Astrocyte (in vitro differentiated cells and primary cell): ENCODE data around the gene IDNK. TPM values are rescaled to one million over a fixed set of nuclear protein-coding genes. Genes with fewer than 3 reads are reported as not detected.

Experiments
- DNase-seq: peaks from one replicate; pipeline ENCODE4 v3.0.0-alpha.2; 2010; ENCODE audit warnings: low read depth
- FAIRE-seq: peaks from 2 replicates; lab custom pipeline; 2011; peaks lifted over from hg19 to GRCh38; lab: Jason Lieb, UNC
- H2AFZ ChIP-seq: 2 replicates; pipeline ENCODE4 v1.6.0; 2012; ENCODE audit warnings: low read depth, low read length, inconsistent platforms
- H3K27ac ChIP-seq: 2 replicates; pipeline ENCODE4 v1.5.1; 2011; ENCODE audit warnings: low read depth, low read length, inconsistent platforms
- H3K27me3 ChIP-seq: 2 replicates; pipeline ENCODE4 v1.6.0; 2011; ENCODE audit warnings: low read length, inconsistent platforms; ENCODE audit not compliant: insufficient read depth
- H3K36me3 ChIP-seq: 2 replicates; pipeline ENCODE4 v1.5.1; 2011; ENCODE audit warnings: low read length, inconsistent platforms; ENCODE audit not compliant: insufficient read depth
- H3K4me1 ChIP-seq: 2 replicates; pipeline ENCODE4 v1.5.1; 2011; ENCODE audit warnings: low read length, inconsistent platforms; ENCODE audit not compliant: insufficient read depth
- H3K4me2 ChIP-seq: 2 replicates; pipeline ENCODE4 v1.6.0; 2012; ENCODE audit warnings: low read length, inconsistent platforms
- H3K4me3 ChIP-seq: 2 replicates; pipeline ENCODE4 v1.5.1; 2011; ENCODE audit warnings: low read depth, mild to moderate bottlenecking, low read length, inconsistent platforms; ENCODE audit not compliant: insufficient read depth
- H3K79me2 ChIP-seq: 2 replicates; pipeline ENCODE4 v1.6.0; 2012; ENCODE audit warnings: mild to moderate bottlenecking, low read length, inconsistent platforms; ENCODE audit not compliant: insufficient read depth
- H3K9ac ChIP-seq: 2 replicates; pipeline ENCODE4 v1.6.0; 2012; ENCODE audit warnings: mild to moderate bottlenecking, low read length, inconsistent platforms
- H3K9me3 ChIP-seq: 2 replicates; pipeline ENCODE4 v1.5.1; 2012; ENCODE audit warnings: low read depth, mild to moderate bottlenecking, low read length, inconsistent platforms; ENCODE audit not compliant: insufficient read depth
- H4K20me1 ChIP-seq: 2 replicates; pipeline ENCODE4 v1.6.0; 2012; ENCODE audit warnings: low read length, inconsistent platforms; ENCODE audit not compliant: insufficient read depth
- H3K27ac Mint-ChIP-seq: one replicate; pipeline ENCODE4 v1.8.0; 2021; ENCODE audit warnings: mild to moderate bottlenecking, mixed read lengths; ENCODE audit not compliant: unreplicated experiment
- H3K27me3 Mint-ChIP-seq: one replicate; pipeline ENCODE4 v1.8.0; 2021; ENCODE audit warnings: low read depth, mixed read lengths; ENCODE audit not compliant: unreplicated experiment
- H3K36me3 Mint-ChIP-seq: one replicate; pipeline ENCODE4 v1.8.0; 2021; ENCODE audit warnings: low read depth, mixed read lengths; ENCODE audit not compliant: unreplicated experiment
- H3K4me1 Mint-ChIP-seq: one replicate; pipeline ENCODE4 v1.8.0; 2021; ENCODE audit warnings: low read depth, mixed read lengths; ENCODE audit not compliant: unreplicated experiment
- H3K4me3 Mint-ChIP-seq: one replicate; pipeline ENCODE4 v1.8.0; 2021; ENCODE audit warnings: mild to moderate bottlenecking, moderate library complexity, mixed read lengths; ENCODE audit not compliant: unreplicated experiment
- H3K9me3 Mint-ChIP-seq: one replicate; pipeline ENCODE4 v1.8.0; 2021; ENCODE audit warnings: mild to moderate bottlenecking, mixed read lengths; ENCODE audit not compliant: unreplicated experiment
- CTCF ChIP-seq: IDR thresholded peaks from 2 replicates; pipeline ENCODE4 v1.5.1; 2011; ENCODE audit warnings: low read depth, mild to moderate bottlenecking, inconsistent platforms, low read length, moderate library complexity; ENCODE audit not compliant: insufficient read depth
- EZH2 ChIP-seq: IDR thresholded peaks from 2 replicates; pipeline ENCODE4 v1.6.1; 2012; ENCODE audit warnings: mild to moderate bottlenecking, low read length, inconsistent platforms; ENCODE audit not compliant: insufficient read depth
- total RNA-seq: library from RNA; stranded (reverse); gene quantifications from 2 replicates; pipeline ENCODE4 v1.2.1, GENCODE V29; 2021

Gene IDNK
- total RNA-seq, 1 donor from 2014 or later: 1.8 TPM

- Histone ChIP-seq H3K4me2 (no peak overlapping the region), H3K79me2 (no peaks in the 10 kb centered on the region), H3K9ac (no peak overlapping the region), H4K20me1 (no peaks in the 10 kb centered on the region), H3K9me3 (no peaks in the 10 kb centered on the region), H2AFZ (no peak overlapping the region), H3K4me3 (no peak overlapping the region), H3K36me3 (no peaks in the 10 kb centered on the region), H3K27me3 (no peaks in the 10 kb centered on the region), H3K4me1 (no peaks in the 10 kb centered on the region), H3K27ac (no peak overlapping the region)
- peaks cover 13% of the 10 kb centered on the region for H3K36me3 Mint-ChIP-seq
- peaks cover 10% of the 10 kb centered on the region for H3K27me3 Mint-ChIP-seq
- FAIRE-seq: no peak
- no peaks in the 10 kb centered on the region for H3K9me3 Mint-ChIP-seq
- H3K4me1 Mint-ChIP-seq: peaks cover 3% of the 10 kb centered on the region
- H3K4me3 Mint-ChIP-seq: no peak overlapping the region
- H3K27ac Mint-ChIP-seq: no peak overlapping the region
- TF ChIP-seq CTCF: no peak
- no peak for DNase-seq
Measured at GRCh38 chr9:83625178-83625577, 2.2 kb downstream of the IDNK start.

- H2AFZ ChIP-seq: no peak overlapping the region
- Mint-ChIP-seq H3K9me3 (no peaks in the 10 kb centered on the region), H3K4me1 (no peaks in the 10 kb centered on the region), H3K4me3 (no peak overlapping the region), H3K36me3 (peaks cover 13% of the 10 kb centered on the region), H3K27me3 (no peaks in the 10 kb centered on the region), H3K27ac (no peak overlapping the region)
- H3K27me3 ChIP-seq: no peaks in the 10 kb centered on the region
- DNase-seq (no peak), FAIRE-seq (no peak)
- TF ChIP-seq EZH2 (no peak), CTCF (no peak)
- H3K79me2 ChIP-seq: no peaks in the 10 kb centered on the region
- H3K27ac ChIP-seq: no peak overlapping the region
- H3K36me3 ChIP-seq: no peaks in the 10 kb centered on the region
- H3K9ac ChIP-seq: no peak overlapping the region
- H3K9me3 ChIP-seq: no peaks in the 10 kb centered on the region
- no peak overlapping the region for H3K4me2 ChIP-seq
- H4K20me1 ChIP-seq: no peaks in the 10 kb centered on the region
- no peaks in the 10 kb centered on the region for H3K4me1 ChIP-seq
- H3K4me3 ChIP-seq: no peak overlapping the region
Measured at GRCh38 chr9:83628540-83628939, 5.6 kb downstream of the IDNK start.

- Histone ChIP-seq H3K36me3 (no peaks in the 10 kb centered on the region), H3K4me1 (no peaks in the 10 kb centered on the region), H3K4me3 (no peak overlapping the region), H3K79me2 (no peaks in the 10 kb centered on the region), H3K9ac (no peak overlapping the region), H3K27me3 (no peaks in the 10 kb centered on the region), H3K9me3 (no peaks in the 10 kb centered on the region), H2AFZ (no peak overlapping the region), H4K20me1 (no peaks in the 10 kb centered on the region), H3K4me2 (no peak overlapping the region), H3K27ac (no peak overlapping the region)
- Mint-ChIP-seq H3K27me3 (no peaks in the 10 kb centered on the region), H3K36me3 (peaks cover 10% of the 10 kb centered on the region), H3K4me1 (no peaks in the 10 kb centered on the region), H3K27ac (no peak overlapping the region), H3K4me3 (no peak overlapping the region), H3K9me3 (no peaks in the 10 kb centered on the region)
- DNase-seq (no peak), FAIRE-seq (no peak)
- TF ChIP-seq EZH2: no peak
- no peak for TF ChIP-seq CTCF
Measured at GRCh38 chr9:83629433-83630104, 6.6 kb downstream of the IDNK start.
